Right cardiac atrium (tissue), 5 donors: Measurements from ENCODE around the gene CD320. TPM values are rescaled to one million over a fixed set of nuclear protein-coding genes. Genes with fewer than 3 reads are reported as not detected.
A peak's percentile ranks its signal among the peaks of the same experiment; 100 is the strongest.
"Not testable (repeated sequence)": the region's sequence is repeated elsewhere in the genome, so short reads cannot be mapped to it uniquely, and the experiment has no call there.

ENCODE experiments used
- ATAC-seq, 2 donors: fragments of 200-7000 bp; cut with Tn5 transposase; one replicate each; pipeline versions ENCODE4 v1.8.0 to v1.9.1; 2020; ENCODE audit warnings: moderate library complexity in 2 of 2, mild to moderate bottlenecking in 1 of 2
- DNase-seq, 3 donors: peaks; one replicate each; pipeline ENCODE4 v3.0.0-alpha.2; 2020
- H3K27ac ChIP-seq: one replicate; pipeline ENCODE4 v1.5.1; 2013; ENCODE audit warnings: mild to moderate bottlenecking, low read length, control low read depth, moderate library complexity
- H3K27me3 ChIP-seq: one replicate; pipeline ENCODE4 v1.6.1; 2013; ENCODE audit not compliant: control insufficient read depth, insufficient read depth
- H3K4me1 ChIP-seq: one replicate; pipeline ENCODE4 v1.6.1; 2013; ENCODE audit warnings: low read length; ENCODE audit not compliant: control insufficient read depth, insufficient read depth
- H3K4me3 ChIP-seq: one replicate; pipeline ENCODE4 v1.5.1; 2013; ENCODE audit warnings: low read length, control low read depth
- H3K9me3 ChIP-seq: one replicate; pipeline ENCODE4 v1.6.1; 2013; ENCODE audit warnings: low read length; ENCODE audit not compliant: control insufficient read depth
- WGBS: extraction: QIAGEN DNeasy Blood & Tissue Kit; methylation state at CpG from one replicate; pipeline ENCODE4 v1.1.7; 2013; 5-methylcytosine and 5-hydroxymethylcytosine counted together
- intact Hi-C, 4 donors: fragments of 100-400 bp; cut with DNase I; formaldehyde crosslinking; loops; one replicate each; pipeline versions ENCODE4 v1.11.0 to v1.14.0; 2022 to 2023
- polyA plus RNA-seq: library from polyadenylated mRNA; stranded (reverse); fragments of 200-250 nt; gene quantifications from one replicate; pipeline ENCODE4 v1.2.3, GENCODE V29; 2013
- total RNA-seq, 4 donors: library from RNA; stranded (reverse); fragmentation: NEBNext Ultra II Directional; extraction: Animal tissue kit (Norgen Biotek cat#: 25700); gene quantifications; one replicate each; pipeline ENCODE4 v1.2.1, GENCODE V29; 2021
- donor health status: healthy with polysubstance abuse.
- donor health status: DM: no; HTN: yes; CAD: no.
- donor health status: DM: no; HTN: no; CAD: no.
- donor health status: DM: no; HTN: yes; CAD: no; lungs with severe emphysema.
- donor health status: DM: yes; HTN: yes; CAD: no.

The CD320 gene
- total and polyA plus RNA-seq, 5 donors, result 28.9 to 44.0 (median 33.9) TPM

DNA sequence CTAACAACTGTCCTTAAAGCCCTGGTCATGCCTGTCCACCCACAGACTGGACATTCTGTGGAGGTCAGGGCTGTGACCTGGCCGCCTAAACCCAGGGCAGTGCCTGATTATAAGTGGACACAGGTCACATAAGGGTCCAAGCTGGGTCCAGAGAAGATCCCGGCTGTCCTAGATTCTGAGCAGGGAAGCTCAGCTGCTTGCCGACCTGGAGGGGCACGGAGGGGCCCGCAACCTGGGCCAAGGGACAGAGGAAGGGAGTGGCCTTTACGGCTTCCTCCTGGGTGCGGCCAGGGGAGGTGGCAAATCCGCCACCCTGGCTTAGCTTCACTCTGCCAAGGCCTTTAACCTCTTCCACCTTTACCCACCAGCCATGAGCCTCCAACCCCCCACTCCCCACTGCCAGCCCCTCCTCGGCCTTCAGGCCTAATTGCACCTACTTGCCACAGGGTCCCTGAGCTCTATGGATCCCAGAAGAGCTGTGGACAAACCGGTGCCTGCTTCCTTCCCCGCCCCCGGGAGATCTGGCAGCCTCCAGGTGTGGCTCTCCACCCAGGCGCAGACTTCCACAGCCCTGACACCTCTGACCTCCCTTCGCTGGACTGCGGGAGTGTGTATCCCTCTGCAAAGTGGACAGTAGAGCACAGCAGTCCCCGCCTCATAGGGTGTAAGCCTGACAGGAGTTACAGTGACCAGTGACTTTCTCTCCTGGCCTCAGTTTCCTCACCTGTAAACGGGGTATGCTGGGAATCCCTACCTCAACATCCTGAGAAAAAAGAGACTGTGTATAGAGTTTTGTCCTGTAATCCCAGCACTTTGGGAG lies 1.7 kb downstream of the CD320 start:
- WGBS, result 65% methylated on average over 17 of the region's 17 CpGs
- ATAC-seq (no peak), DNase-seq (peak in 1 of 3 donors; percentile 57)
- intact Hi-C loops, result no loop called here
- Histone ChIP-seq H3K4me1 (peaks cover 2% of the 10 kb centered on the region), H3K27ac (no peak overlapping the region), H3K4me3 (no peak overlapping the region), H3K27me3 (no peaks in the 10 kb centered on the region), H3K9me3 (no peaks in the 10 kb centered on the region)

DNA sequence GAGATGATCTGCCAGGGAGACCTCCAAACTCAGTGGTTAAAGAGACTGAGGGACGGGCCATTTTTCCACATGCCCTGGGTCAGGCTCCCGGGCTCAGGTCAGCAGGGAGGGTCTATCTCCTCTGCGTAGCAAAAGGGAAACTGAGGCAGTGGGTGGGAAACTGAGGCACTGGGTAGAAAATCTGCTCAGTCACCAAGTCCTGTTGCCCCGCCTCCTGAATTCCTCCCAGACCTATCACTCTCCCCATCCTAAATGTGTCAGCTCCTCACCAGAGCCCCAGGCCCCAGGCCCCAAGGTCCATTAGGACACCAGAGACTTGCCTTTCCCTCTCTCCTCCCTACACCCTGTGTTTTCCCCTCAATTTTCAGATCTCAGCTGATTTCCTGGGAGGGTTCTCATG lies 2.4 kb downstream of the CD320 start:
- intact Hi-C loops, result no loop called here
- H3K9me3 ChIP-seq, result no peaks in the 10 kb centered on the region
- ATAC-seq (no peak), DNase-seq (peak in 1 of 3 donors; percentile 18)
- no peaks in the 10 kb centered on the region for H3K27me3 ChIP-seq
- H3K4me1 ChIP-seq, result peaks cover 2% of the 10 kb centered on the region
- H3K27ac ChIP-seq, result no peak overlapping the region
- WGBS, result 97% methylated on average over 4 of the region's 4 CpGs
- no peak overlapping the region for H3K4me3 ChIP-seq

DNA sequence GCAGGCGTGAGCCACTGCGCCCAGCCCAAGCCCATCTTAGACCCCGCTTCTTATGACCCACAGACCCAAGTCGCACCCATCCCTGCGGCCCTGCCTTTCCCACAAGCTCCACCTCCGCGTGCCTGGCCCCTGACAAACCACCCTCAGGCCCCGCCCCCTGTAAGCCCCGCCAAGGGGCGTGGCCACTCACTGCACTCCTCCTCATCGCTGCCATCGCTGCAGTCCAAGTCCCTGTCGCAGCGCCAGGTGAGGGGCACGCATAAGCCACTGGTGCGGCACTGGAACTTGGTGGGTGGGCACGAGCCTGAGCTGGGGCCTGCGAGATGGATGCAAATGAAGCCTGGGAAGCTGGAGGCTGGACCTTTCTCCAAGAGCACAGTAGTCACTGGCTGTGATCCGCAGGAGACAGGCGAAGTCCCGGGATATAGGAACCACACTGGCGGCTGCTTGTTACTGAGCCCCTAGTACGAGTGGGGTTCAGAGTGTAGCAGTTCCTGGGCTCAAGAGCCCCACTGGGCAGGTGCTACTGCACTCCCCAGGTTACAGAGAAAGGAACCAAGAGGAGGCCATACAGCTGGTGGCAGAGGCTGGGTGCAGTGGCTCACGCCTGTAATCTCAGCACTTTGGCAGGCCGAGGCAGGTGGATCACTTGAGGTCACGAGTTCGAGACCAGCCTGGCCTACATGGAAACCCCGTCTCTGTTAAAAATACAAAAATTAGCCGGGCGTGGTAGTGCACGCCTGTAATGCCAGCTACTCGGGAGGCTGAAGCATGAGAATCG lies 3.1 kb downstream of the CD320 start:
- DNase-seq (peak in 2 of 3 donors; percentile 70 to 71), ATAC-seq (no peak)
- peaks cover 2% of the 10 kb centered on the region for H3K4me1 ChIP-seq
- WGBS, result 86% methylated on average over 33 of the region's 33 CpGs
- no peak overlapping the region for H3K4me3 ChIP-seq
- no peak overlapping the region for H3K27ac ChIP-seq
- H3K27me3 ChIP-seq, result no peaks in the 10 kb centered on the region
- no peaks in the 10 kb centered on the region for H3K9me3 ChIP-seq
- intact Hi-C loops, result no loop called here

DNA sequence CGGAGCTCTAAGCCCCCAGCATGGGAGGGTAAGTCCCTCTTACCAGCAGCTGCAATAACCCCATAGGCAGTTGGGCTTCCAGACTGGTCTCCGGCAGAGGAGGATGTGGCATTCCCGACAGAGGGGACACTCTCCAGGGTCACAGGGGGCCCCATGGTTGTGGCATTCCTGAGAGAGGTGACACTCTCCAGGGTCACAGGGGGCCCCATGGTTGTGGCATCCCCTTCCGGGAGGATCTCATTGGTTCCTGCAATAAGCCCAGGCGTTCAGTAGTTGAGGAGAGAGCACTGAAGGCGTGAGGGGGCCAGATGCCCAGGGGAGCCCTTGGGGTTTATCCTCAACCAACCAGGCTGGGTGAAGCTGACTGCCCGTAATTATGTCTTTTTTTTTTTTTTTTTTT lies 5.4 kb downstream of the CD320 start:
- Histone ChIP-seq H3K4me3 (no peak overlapping the region), H3K27me3 (no peaks in the 10 kb centered on the region), H3K27ac (no peak overlapping the region), H3K4me1 (peaks cover 2% of the 10 kb centered on the region), H3K9me3 (no peaks in the 10 kb centered on the region)
- DNase-seq (peak in 1 of 3 donors; percentile 15), ATAC-seq (no peak)
- 66% methylated on average over 7 of the region's 7 CpGs for WGBS
- intact Hi-C loops, result no loop called here

DNA sequence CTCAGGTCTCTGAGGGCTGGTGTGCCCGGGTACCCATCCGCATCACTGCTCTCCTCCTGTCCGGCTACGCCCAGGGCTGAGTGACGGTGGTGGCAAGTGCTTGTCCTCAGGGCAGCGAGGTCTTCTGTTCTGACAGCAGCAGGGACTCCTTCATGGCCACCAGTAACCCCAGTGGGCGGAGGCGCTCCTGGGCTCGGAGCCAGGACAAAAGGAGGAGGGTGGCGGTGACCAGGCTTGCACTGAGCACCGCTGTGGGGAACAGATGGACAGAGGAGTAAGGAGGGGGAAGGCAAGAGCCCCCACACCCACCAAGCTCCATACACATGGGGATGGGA lies 5.8 kb downstream of the CD320 start:
- Histone ChIP-seq H3K9me3 (no peaks in the 10 kb centered on the region), H3K4me1 (peaks cover 2% of the 10 kb centered on the region), H3K27ac (no peak overlapping the region), H3K27me3 (no peaks in the 10 kb centered on the region), H3K4me3 (no peak overlapping the region)
- intact Hi-C loops, result no loop called here
- ATAC-seq, result peak; percentile 62 to 67
- DNase-seq, result peak in 2 of 3 donors; percentile 81 to 85
- WGBS, result 34% methylated on average over 11 of the region's 11 CpGs

DNA sequence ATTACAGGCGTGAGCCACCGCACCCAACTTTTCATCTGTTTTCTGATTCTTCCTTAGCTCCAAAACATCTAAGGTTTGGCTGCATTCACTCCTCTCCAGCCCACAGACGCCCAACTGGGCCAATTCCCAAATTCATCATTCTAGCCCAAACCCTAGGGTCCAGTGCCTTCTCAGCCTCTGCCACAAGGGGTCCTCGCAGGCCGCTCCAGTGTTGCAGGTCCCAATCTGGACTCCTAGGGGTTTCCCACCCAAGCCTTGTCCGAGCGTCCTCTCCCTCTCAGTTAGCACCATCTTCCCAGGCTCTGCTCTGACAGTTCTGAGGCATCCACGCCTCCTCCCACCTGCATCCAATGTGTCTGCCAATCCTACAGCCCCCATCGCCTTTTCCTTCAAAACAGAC lies 16.8 kb downstream of the CD320 start:
- H3K4me3 ChIP-seq, H3K4me1 ChIP-seq, intact Hi-C loops, DNase-seq, H3K27ac ChIP-seq, H3K27me3 ChIP-seq, H3K9me3 ChIP-seq: not testable (repeated sequence)
- WGBS, result no CpG with 5 or more reads among the region's 9 CpGs
- ATAC-seq, result peak; percentile 47 to 80

DNA sequence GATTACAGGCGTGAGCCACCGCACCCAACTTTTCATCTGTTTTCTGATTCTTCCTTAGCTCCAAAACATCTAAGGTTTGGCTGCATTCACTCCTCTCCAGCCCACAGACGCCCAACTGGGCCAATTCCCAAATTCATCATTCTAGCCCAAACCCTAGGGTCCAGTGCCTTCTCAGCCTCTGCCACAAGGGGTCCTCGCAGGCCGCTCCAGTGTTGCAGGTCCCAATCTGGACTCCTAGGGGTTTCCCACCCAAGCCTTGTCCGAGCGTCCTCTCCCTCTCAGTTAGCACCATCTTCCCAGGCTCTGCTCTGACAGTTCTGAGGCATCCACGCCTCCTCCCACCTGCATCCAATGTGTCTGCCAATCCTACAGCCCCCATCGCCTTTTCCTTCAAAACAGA lies 31.6 kb downstream of the CD320 start:
- H3K9me3 ChIP-seq, H3K27me3 ChIP-seq, H3K4me1 ChIP-seq, DNase-seq, H3K4me3 ChIP-seq, intact Hi-C loops, H3K27ac ChIP-seq: not testable (repeated sequence)
- WGBS, result no CpG with 5 or more reads among the region's 9 CpGs
- peak; percentile 52 to 83 for ATAC-seq

DNA sequence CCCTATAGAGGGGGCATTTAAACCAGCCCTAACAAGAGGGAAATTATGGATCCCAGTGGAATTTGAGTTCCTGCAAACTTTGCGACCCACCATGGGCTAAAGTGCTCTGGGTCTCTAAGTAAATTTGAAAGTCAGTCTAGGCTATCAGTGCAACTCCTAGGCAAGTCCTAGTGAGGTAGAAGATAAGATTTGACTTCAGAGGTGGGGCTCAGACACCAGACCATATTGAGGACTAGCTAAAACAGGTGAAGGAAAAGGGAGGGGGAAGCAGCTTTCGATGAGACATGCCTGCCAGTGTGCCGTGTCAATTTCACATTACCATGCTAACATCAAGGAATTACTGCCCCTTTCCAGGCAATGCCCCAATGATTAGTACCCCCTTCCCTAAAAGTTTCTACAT lies 38.4 kb downstream of the CD320 start:
- H3K27me3 ChIP-seq, result no peaks in the 10 kb centered on the region
- no peak overlapping the region for H3K4me3 ChIP-seq
- no peak overlapping the region for H3K27ac ChIP-seq
- H3K9me3 ChIP-seq, result no peaks in the 10 kb centered on the region
- H3K4me1 ChIP-seq, result no peaks in the 10 kb centered on the region
- DNase-seq (peak in 1 of 3 donors; percentile 8), ATAC-seq (no peak)
- intact Hi-C loops, result no loop called here
- 85% methylated on average over 3 of the region's 3 CpGs for WGBS

DNA sequence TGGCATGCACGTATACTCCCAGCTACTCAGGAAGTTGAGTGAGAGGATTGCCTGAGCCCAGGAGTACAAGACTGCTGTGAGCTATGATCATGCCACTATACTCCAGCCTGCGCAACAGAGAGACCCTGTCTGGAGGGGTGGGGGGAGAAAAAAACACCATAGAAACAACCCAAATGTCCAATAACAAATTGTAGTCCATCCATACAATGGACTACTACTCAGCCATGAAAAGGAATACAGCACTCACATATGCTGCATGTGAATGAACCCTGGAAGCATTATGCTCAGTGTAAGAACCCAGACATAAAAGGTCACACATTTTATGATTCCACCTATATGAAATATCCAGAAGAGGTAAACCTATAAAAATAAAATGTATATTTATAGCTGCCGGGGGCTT lies 42.3 kb downstream of the CD320 start:
- DNase-seq (no peak), ATAC-seq (no peak)
- no peak overlapping the region for H3K4me3 ChIP-seq
- H3K4me1 ChIP-seq, result no peaks in the 10 kb centered on the region
- H3K9me3 ChIP-seq, result no peaks in the 10 kb centered on the region
- no peak overlapping the region for H3K27ac ChIP-seq
- H3K27me3 ChIP-seq, result no peaks in the 10 kb centered on the region
- 78% methylated on average over 3 of the region's 3 CpGs for WGBS
- intact Hi-C loops, result no loop called here

DNA sequence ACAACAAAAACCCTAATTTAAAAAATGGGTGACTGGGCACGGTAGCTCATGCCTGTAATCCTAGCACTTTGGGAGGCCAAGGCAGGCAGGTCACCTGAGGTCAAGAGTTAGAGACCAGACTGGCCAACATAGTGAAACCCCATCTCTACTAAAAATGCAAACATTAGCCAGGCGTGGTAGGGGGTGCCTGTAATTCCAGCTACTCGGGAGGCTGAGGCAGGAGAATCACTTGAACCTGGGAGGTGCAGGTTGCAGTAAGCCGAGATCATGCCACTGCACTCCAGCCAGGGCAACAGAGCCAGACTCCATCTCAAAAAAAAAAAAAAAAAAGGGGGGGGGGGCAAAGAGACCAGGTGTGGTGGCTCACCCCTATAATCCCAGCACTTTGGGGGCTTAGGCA lies 43.9 kb downstream of the CD320 start:
- ATAC-seq, H3K27me3 ChIP-seq, H3K4me3 ChIP-seq, DNase-seq, H3K4me1 ChIP-seq, H3K27ac ChIP-seq, H3K9me3 ChIP-seq, intact Hi-C loops: not testable (repeated sequence)
- 95% methylated on average over 4 of the region's 4 CpGs for WGBS

DNA sequence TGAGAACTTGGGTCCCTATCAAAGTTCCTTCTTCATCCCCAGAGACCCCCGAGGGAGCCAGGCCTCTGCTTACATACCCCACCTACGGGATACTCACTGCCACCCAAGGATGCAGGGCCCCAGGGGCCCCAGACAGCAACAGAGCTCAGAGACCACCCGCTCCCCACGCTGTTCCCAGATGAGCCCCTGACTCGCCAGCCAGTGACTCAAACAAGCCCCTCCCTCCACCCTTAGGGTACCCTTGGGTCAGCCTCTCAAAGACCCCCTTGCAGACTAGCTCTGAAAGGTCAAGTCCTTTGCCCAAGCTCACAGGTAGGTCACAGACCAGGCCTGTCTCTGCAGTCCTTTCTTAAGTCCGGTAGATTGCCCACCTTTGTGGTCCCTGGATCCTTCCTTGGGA lies 45.7 kb downstream of the CD320 start:
- WGBS, result 90% methylated on average over 6 of the region's 6 CpGs
- H3K9me3 ChIP-seq, result no peaks in the 10 kb centered on the region
- ATAC-seq (no peak), DNase-seq (peak in 1 of 3 donors; percentile 33)
- H3K4me3 ChIP-seq, result no peak overlapping the region
- no peaks in the 10 kb centered on the region for H3K4me1 ChIP-seq
- H3K27me3 ChIP-seq, result no peaks in the 10 kb centered on the region
- intact Hi-C loops, result no loop called here
- no peak overlapping the region for H3K27ac ChIP-seq
